CD4-positive, alpha-beta T cell (primary cell): Measurements from ENCODE around the gene RBM38. TPM values are rescaled to one million over a fixed set of nuclear protein-coding genes. Genes with fewer than 3 reads are reported as not detected.
A peak's percentile ranks its signal among the peaks of the same experiment; 100 is the strongest.

ENCODE experiments used
- ATAC-seq: fragments of 200-7000 bp; cut with Tn5 transposase; one replicate; pipeline ENCODE4 v1.10.0; 2022; ENCODE audit warnings: mild to moderate bottlenecking; ENCODE audit not compliant: poor library complexity
- CTCF ChIA-PET: fragments of 350-600 bp; sonication (Branson Sonifier 250); formaldehyde crosslinking; loops from one replicate; lab custom pipeline; 2021; ENCODE audit warnings: antibody characterized with exemption, inconsistent platforms; lab: Charles Lee
- POLR2A ChIA-PET: fragments of 350-600 bp; sonication (Branson Sonifier 250); formaldehyde crosslinking; loops from one replicate; lab custom pipeline; 2021; ENCODE audit warnings: antibody characterized with exemption, inconsistent platforms; lab: Charles Lee
- DNase-seq, 14 experiments: peaks; one replicate each; pipeline ENCODE4 v3.0.0-alpha.2; 2013 to 2020; ENCODE audit warnings: mixed read lengths in 2 of 14
- H3K27ac ChIP-seq, 2 donors: one replicate each; pipeline versions ENCODE4 v1.5.1 to v1.7.0; 2013; ENCODE audit warnings: low read length in 2 of 2, low read depth in 1 of 2, mild to moderate bottlenecking in 1 of 2
- H3K27me3 ChIP-seq, 2 experiments: 1 replicate in 1 of 2; 2 replicates in 1 of 2; pipeline versions ENCODE4 v1.6.1 to v1.7.0; 2013; ENCODE audit warnings: low read length in 2 of 2, control low read depth in 1 of 2, mild to moderate bottlenecking in 1 of 2, moderate library complexity in 1 of 2; ENCODE audit not compliant: insufficient read depth in 2 of 2, control insufficient read depth in 1 of 2
- H3K36me3 ChIP-seq: one replicate; pipeline ENCODE4 v1.6.1; 2013; ENCODE audit warnings: low read length, control low read depth; ENCODE audit not compliant: insufficient read depth
- H3K4me1 ChIP-seq: one replicate; pipeline ENCODE4 v1.6.1; 2013; ENCODE audit warnings: low read length, control low read depth; ENCODE audit not compliant: insufficient read depth
- H3K4me3 ChIP-seq: one replicate; pipeline ENCODE4 v1.5.1; 2013; ENCODE audit warnings: mild to moderate bottlenecking, low read length, moderate library complexity
- H3K9me3 ChIP-seq, 2 experiments: 1 replicate in 1 of 2; 2 replicates in 1 of 2; pipeline versions ENCODE4 v1.6.1 to v1.7.0; 2013; ENCODE audit warnings: low read length in 2 of 2, mild to moderate bottlenecking in 2 of 2, control low read depth in 1 of 2, moderate library complexity in 1 of 2; ENCODE audit not compliant: control insufficient read depth in 1 of 2, insufficient read depth in 1 of 2
- H3K27ac Mint-ChIP-seq: one replicate; pipeline ENCODE4 v1.8.0; 2020; ENCODE audit warnings: mixed read lengths
- H3K27me3 Mint-ChIP-seq: one replicate; pipeline ENCODE4 v1.8.0; 2021; ENCODE audit warnings: mixed read lengths
- H3K36me3 Mint-ChIP-seq: one replicate; pipeline ENCODE4 v1.8.0; 2021; ENCODE audit warnings: low read depth, mixed read lengths
- H3K4me1 Mint-ChIP-seq: one replicate; pipeline ENCODE4 v1.8.0; 2021; ENCODE audit warnings: low read depth, mixed read lengths
- H3K4me3 Mint-ChIP-seq: one replicate; pipeline ENCODE4 v1.8.0; 2020; ENCODE audit warnings: mild to moderate bottlenecking, mixed read lengths
- H3K9me3 Mint-ChIP-seq: one replicate; pipeline ENCODE4 v1.8.0; 2020; ENCODE audit warnings: mixed read lengths
- CTCF ChIP-seq: fragments of 200-600 bp; IDR thresholded peaks from one replicate; pipeline ENCODE4 v1.8.0; 2022; ENCODE audit warnings: antibody characterized with exemption, mild to moderate bottlenecking
- intact Hi-C, 2 experiments: fragments of 100-400 bp; cut with DNase I in 1 of 2; cut with micrococcal nuclease in 1 of 2; formaldehyde crosslinking; loops; one replicate each; pipeline versions ENCODE4 v1.15.1 to v1.9.0; 2023 to 2025; cut with DNase I, micrococcal nuclease
- total RNA-seq, 174 experiments: library from RNA in 2 of 174; stranded (reverse) in 2 of 174; gene quantifications; one replicate each; pipeline ENCODE4 v1.2.3 and lab custom pipeline; 2021 to 2026

RBM38 gene
- total RNA-seq, 2 experiments from 2014 or later: 604 to 645 TPM

- H3K4me3 Mint-ChIP-seq: no peak overlapping the region
- no peak for TF ChIP-seq CTCF
- POLR2A ChIA-PET: interaction anchor here (1.0 to 4.3 kb wide), 3 partner anchors 16 to 25 kb away, joined by 3 to 32 read pairs (median 21); no protein-coding TSS in a partner anchor
These were observed 23.8 kb downstream of the RBM38 start for GRCh38 chr20:57414867-57415592.

GRCh38 chr20:57415771-57416170, 24.6 kb downstream of the RBM38 start:
- POLR2A ChIA-PET: interaction anchor here (1.0 to 4.3 kb wide), 2 partner anchors 17 to 26 kb away, joined by 3 to 21 read pairs; no protein-coding TSS in a partner anchor
- intact Hi-C loops: no loop called here
- peaks cover 15% of the 10 kb centered on the region for H3K4me1 Mint-ChIP-seq
- ATAC-seq: no peak
- H3K36me3 Mint-ChIP-seq: peaks cover 4% of the 10 kb centered on the region
- DNase-seq: no peak
- H3K27ac Mint-ChIP-seq: peak overlapping the region; percentile 17
- Histone ChIP-seq H3K4me1 (peaks cover 13% of the 10 kb centered on the region), H3K9me3 (no peaks in the 10 kb centered on the region), H3K4me3 (no peak overlapping the region), H3K27me3 (no peaks in the 10 kb centered on the region), H3K36me3 (no peaks in the 10 kb centered on the region), H3K27ac (no peak overlapping the region)
- H3K27me3 Mint-ChIP-seq: no peaks in the 10 kb centered on the region
- CTCF ChIA-PET: no interaction called here
- no peaks in the 10 kb centered on the region for H3K9me3 Mint-ChIP-seq
- no peak overlapping the region for H3K4me3 Mint-ChIP-seq
- TF ChIP-seq CTCF: no peak

More at GRCh38 chr20:57414867-57415592, 23.8 kb downstream of the RBM38 start:
- Histone ChIP-seq H3K9me3 (no peaks in the 10 kb centered on the region), H3K27ac (no peak overlapping the region), H3K4me1 (peaks cover 13% of the 10 kb centered on the region), H3K36me3 (no peaks in the 10 kb centered on the region), H3K27me3 (no peaks in the 10 kb centered on the region), H3K4me3 (no peak overlapping the region)
- DNase-seq (no peak), ATAC-seq (no peak)
- no peaks in the 10 kb centered on the region for H3K9me3 Mint-ChIP-seq
- H3K4me1 Mint-ChIP-seq: peaks cover 19% of the 10 kb centered on the region
- peaks cover 12% of the 10 kb centered on the region for H3K36me3 Mint-ChIP-seq
- H3K27me3 Mint-ChIP-seq: no peaks in the 10 kb centered on the region
- CTCF ChIA-PET: no interaction called here
- intact Hi-C loops: no loop called here
- H3K27ac Mint-ChIP-seq: no peak overlapping the region

GRCh38 chr20:57416296-57417022, 25.3 kb downstream of the RBM38 start:
- TF ChIP-seq CTCF: no peak
- Mint-ChIP-seq H3K36me3 (no peaks in the 10 kb centered on the region), H3K4me3 (no peak overlapping the region), H3K27me3 (no peaks in the 10 kb centered on the region), H3K9me3 (no peaks in the 10 kb centered on the region), H3K4me1 (peaks cover 11% of the 10 kb centered on the region), H3K27ac (peak overlapping the region; percentile 17)
- DNase-seq (no peak), ATAC-seq (no peak)
- intact Hi-C loops: no loop called here
- Histone ChIP-seq H3K27me3 (no peaks in the 10 kb centered on the region), H3K27ac (no peak overlapping the region), H3K4me1 (peaks cover 13% of the 10 kb centered on the region), H3K36me3 (no peaks in the 10 kb centered on the region), H3K9me3 (no peaks in the 10 kb centered on the region), H3K4me3 (no peak overlapping the region)
- POLR2A ChIA-PET: interaction anchor here (1.0 to 4.3 kb wide), 3 partner anchors 18 to 27 kb away, joined by 3 to 21 read pairs (median 3); no protein-coding TSS in a partner anchor
- CTCF ChIA-PET: no interaction called here
